Measurements from ENCODE around the gene ACKR3. TPM values are rescaled to one million over a fixed set of nuclear protein-coding genes. Genes with fewer than 3 reads are reported as not detected.

Gene ACKR3
- total RNA-seq, 1 experiment from 2014 or later, result 0.61 TPM

DNA sequence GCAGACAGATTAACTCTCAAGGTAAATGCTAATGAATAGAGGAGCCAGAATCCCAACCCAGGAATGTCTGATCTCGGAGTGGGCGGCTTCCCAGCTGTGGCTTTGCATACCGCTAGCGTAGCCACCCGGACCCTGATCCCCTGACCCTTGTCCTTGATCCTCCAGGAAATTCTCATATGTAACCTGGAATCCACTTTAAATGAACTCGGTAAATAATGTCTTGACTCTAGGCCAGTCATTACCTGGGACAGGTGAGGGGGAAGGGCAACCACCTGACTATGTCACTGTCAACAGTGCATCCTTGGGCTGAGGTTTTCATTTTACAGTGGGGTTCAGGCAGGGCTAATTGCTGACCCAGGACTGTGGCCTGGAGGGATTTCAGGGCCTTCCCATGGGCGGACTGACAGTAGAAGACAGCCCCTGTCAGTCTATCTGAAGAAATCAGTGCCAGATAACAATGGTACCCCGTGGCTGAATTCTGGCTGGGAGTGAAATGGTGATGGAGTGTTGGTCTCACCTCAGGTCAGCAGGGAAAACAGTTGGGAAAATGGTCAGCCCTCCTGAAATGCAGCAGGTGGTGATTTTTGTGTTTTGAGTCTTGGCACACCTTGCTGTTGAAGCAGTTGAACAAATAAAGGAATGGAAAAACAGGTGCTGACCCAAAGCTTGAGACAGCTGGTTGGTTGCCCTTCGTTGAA is 9.6 kb downstream of the ACKR3 start:
- Mint-ChIP-seq H3K36me3 (ENCODE audit: insufficient read depth, unreplicated experiment) (no peaks in the 10 kb centered on the region), H3K4me1 (ENCODE audit: insufficient read depth, unreplicated experiment) (no peaks in the 10 kb centered on the region), H3K27ac (ENCODE audit: low read depth, unreplicated experiment) (no peak overlapping the region), H3K9me3 (ENCODE audit: unreplicated experiment) (no peaks in the 10 kb centered on the region), H3K4me3 (ENCODE audit: unreplicated experiment) (no peak overlapping the region), H3K27me3 (ENCODE audit: insufficient read depth, unreplicated experiment) (no peaks in the 10 kb centered on the region)
- ChIA-PET POLR2A (no interaction called here), CTCF (no interaction called here)
- BruUV-seq (replicated peaks), result no TSS peak
- DNase-seq (ENCODE audit: unreplicated experiment), result no peak
- intact Hi-C loops (cut with micrococcal nuclease), result no loop called here
- TF ChIP-seq, protein P1, sequence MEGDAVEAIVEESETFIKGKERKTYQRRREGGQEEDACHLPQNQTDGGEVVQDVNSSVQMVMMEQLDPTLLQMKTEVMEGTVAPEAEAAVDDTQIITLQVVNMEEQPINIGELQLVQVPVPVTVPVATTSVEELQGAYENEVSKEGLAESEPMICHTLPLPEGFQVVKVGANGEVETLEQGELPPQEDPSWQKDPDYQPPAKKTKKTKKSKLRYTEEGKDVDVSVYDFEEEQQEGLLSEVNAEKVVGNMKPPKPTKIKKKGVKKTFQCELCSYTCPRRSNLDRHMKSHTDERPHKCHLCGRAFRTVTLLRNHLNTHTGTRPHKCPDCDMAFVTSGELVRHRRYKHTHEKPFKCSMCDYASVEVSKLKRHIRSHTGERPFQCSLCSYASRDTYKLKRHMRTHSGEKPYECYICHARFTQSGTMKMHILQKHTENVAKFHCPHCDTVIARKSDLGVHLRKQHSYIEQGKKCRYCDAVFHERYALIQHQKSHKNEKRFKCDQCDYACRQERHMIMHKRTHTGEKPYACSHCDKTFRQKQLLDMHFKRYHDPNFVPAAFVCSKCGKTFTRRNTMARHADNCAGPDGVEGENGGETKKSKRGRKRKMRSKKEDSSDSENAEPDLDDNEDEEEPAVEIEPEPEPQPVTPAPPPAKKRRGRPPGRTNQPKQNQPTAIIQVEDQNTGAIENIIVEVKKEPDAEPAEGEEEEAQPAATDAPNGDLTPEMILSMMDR (IDR thresholded peaks at IDR 0.05; ENCODE audit: unreplicated experiment), result no peak

GRCh38 chr2:236579746-236580315 is 10.2 kb downstream of the ACKR3 start:
- Mint-ChIP-seq H3K9me3 (ENCODE audit: unreplicated experiment) (no peaks in the 10 kb centered on the region), H3K4me3 (ENCODE audit: unreplicated experiment) (no peak overlapping the region), H3K4me1 (ENCODE audit: insufficient read depth, unreplicated experiment) (no peaks in the 10 kb centered on the region), H3K27me3 (ENCODE audit: insufficient read depth, unreplicated experiment) (no peaks in the 10 kb centered on the region), H3K27ac (ENCODE audit: low read depth, unreplicated experiment) (no peak overlapping the region), H3K36me3 (ENCODE audit: insufficient read depth, unreplicated experiment) (no peaks in the 10 kb centered on the region)
- POLR2A ChIA-PET, result interaction anchor here (0.7 kb wide), 1 partner anchor 180 kb away, joined by 4 read pairs; no protein-coding TSS in a partner anchor
- intact Hi-C loops (cut with micrococcal nuclease), result no loop called here
- no peak for DNase-seq (ENCODE audit: unreplicated experiment)
- CTCF ChIA-PET, result no interaction called here
- BruUV-seq (replicated peaks), result no TSS peak
- TF ChIP-seq, protein P1 (IDR thresholded peaks at IDR 0.05; ENCODE audit: unreplicated experiment), result no peak

GRCh38 chr2:236580746-236581355 is 11.2 kb downstream of the ACKR3 start:
- ChIA-PET POLR2A (interaction anchor here (0.7 kb wide), 1 partner anchor 179 kb away, joined by 4 read pairs; no protein-coding TSS in a partner anchor), CTCF (no interaction called here)
- intact Hi-C loops (cut with micrococcal nuclease), result no loop called here
- DNase-seq (ENCODE audit: unreplicated experiment), result no peak
- no peaks in the 10 kb centered on the region for H3K36me3 Mint-ChIP-seq (ENCODE audit: insufficient read depth, unreplicated experiment)
- TF ChIP-seq, protein P1 (IDR thresholded peaks at IDR 0.05; ENCODE audit: unreplicated experiment), result no peak
- no peak overlapping the region for H3K27ac Mint-ChIP-seq (ENCODE audit: low read depth, unreplicated experiment)
- H3K4me1 Mint-ChIP-seq (ENCODE audit: insufficient read depth, unreplicated experiment), result no peaks in the 10 kb centered on the region
- no peaks in the 10 kb centered on the region for H3K9me3 Mint-ChIP-seq (ENCODE audit: unreplicated experiment)
- no TSS peak for BruUV-seq (replicated peaks)
- no peaks in the 10 kb centered on the region for H3K27me3 Mint-ChIP-seq (ENCODE audit: insufficient read depth, unreplicated experiment)
- H3K4me3 Mint-ChIP-seq (ENCODE audit: unreplicated experiment), result no peak overlapping the region

GRCh38 chr2:236581546-236581945 is 11.9 kb downstream of the ACKR3 start:
- DNase-seq (ENCODE audit: unreplicated experiment), result no peak
- no peaks in the 10 kb centered on the region for H3K36me3 Mint-ChIP-seq (ENCODE audit: insufficient read depth, unreplicated experiment)
- H3K4me1 Mint-ChIP-seq (ENCODE audit: insufficient read depth, unreplicated experiment), result no peaks in the 10 kb centered on the region
- BruUV-seq (replicated peaks), result no TSS peak
- intact Hi-C loops (cut with micrococcal nuclease), result no loop called here
- no peaks in the 10 kb centered on the region for H3K9me3 Mint-ChIP-seq (ENCODE audit: unreplicated experiment)
- H3K27ac Mint-ChIP-seq (ENCODE audit: low read depth, unreplicated experiment), result no peak overlapping the region
- TF ChIP-seq, protein P1 (IDR thresholded peaks at IDR 0.05; ENCODE audit: unreplicated experiment), result no peak
- no peaks in the 10 kb centered on the region for H3K27me3 Mint-ChIP-seq (ENCODE audit: insufficient read depth, unreplicated experiment)
- POLR2A ChIA-PET, result no interaction called here
- H3K4me3 Mint-ChIP-seq (ENCODE audit: unreplicated experiment), result no peak overlapping the region
- CTCF ChIA-PET, result interaction anchor here (0.6 kb wide), 1 partner anchor 931 kb away, joined by 4 read pairs; no protein-coding TSS in a partner anchor

Data from MCF 10A (cell line).